Measurements from ENCODE around the gene RAPGEF5.

RAPGEF5 gene

DNA sequence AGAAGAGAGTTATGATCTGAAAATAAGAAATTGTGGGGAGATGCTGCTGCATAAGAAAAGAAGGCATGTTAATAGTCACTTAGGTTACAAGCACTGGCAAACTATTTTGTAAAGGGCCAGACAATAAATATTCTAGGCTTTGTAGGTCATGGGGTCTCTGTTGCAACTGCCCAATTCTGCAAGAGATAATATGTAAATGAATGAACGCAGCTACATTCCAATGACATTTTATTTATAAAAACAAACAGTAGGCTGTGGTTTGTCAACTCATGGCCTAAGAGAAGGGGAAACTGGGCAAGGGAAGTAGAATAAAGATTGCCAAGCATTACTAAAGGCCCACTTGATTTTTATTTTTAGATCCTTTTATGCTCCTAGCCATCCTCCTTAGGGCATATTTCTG lies 133.1 kb downstream of the RAPGEF5 start:
- Histone ChIP-seq H3K4me1 (ENCODE audit: control insufficient read depth, insufficient read depth, low read length, unreplicated experiment) (peaks cover 4% of the 10 kb centered on the region), H3K4me3 (ENCODE audit: low read depth, low read length) (no peak overlapping the region), H2AFZ (ENCODE audit: low read length, unreplicated experiment) (no peak overlapping the region), H3K27me3 (ENCODE audit: insufficient read depth, low read length) (no peaks in the 10 kb centered on the region), H3K79me2 (ENCODE audit: control insufficient read depth, insufficient read depth, low read length, unreplicated experiment) (no peaks in the 10 kb centered on the region), H3K36me3 (ENCODE audit: insufficient read depth, low read length) (no peaks in the 10 kb centered on the region), H3K27ac (ENCODE audit: low read depth, low read length) (no peak overlapping the region)

GRCh38 chr7:22220941-22221340 lies 136.0 kb downstream of the RAPGEF5 start:
- no peak overlapping the region for H3K4me3 ChIP-seq (ENCODE audit: low read depth, low read length)
- H3K36me3 ChIP-seq (ENCODE audit: insufficient read depth, low read length), result no peaks in the 10 kb centered on the region

DNA sequence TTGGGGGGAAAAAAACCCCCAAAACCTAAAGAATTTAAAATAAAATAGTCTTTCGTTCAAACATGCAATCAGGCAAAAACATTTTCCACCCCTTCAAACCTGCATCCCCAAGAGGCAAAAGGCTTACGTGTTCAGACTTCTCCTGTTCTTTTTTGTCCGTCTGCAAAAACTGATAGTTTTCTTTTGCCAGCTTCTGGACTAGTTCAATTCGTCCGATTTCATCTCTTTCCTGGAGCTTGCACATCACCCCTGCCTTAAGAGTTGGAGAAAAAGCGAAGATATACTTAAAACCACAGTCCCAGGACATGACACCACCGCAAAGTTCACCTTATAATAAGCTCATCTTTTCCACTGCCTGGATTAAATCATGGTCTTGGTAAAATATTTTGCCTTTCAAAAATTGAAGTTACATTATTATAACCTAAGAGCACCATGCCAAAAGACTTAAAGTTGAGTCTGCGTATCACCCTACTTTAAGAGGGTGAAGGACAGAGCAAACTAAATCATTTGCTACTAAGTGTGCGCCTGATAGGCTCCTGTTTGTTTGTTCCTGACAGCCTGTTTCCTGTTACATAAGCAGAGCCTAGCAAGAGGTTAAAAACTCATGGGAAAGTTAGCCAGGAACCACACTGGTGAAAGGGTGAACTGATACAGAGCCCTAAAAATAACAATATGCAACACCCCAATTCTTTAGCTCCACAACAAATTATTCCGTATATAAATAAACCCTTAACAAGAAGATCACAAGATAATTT lies 137.0 kb downstream of the RAPGEF5 start:
- Histone ChIP-seq H3K36me3 (ENCODE audit: insufficient read depth, low read length) (no peaks in the 10 kb centered on the region), H3K27ac (ENCODE audit: low read depth, low read length) (no peak overlapping the region), H3K4me3 (ENCODE audit: low read depth, low read length) (no peak overlapping the region), H3K79me2 (ENCODE audit: control insufficient read depth, insufficient read depth, low read length, unreplicated experiment) (no peaks in the 10 kb centered on the region), H3K27me3 (ENCODE audit: insufficient read depth, low read length) (no peaks in the 10 kb centered on the region), H2AFZ (ENCODE audit: low read length, unreplicated experiment) (no peak overlapping the region), H3K4me1 (ENCODE audit: control insufficient read depth, insufficient read depth, low read length, unreplicated experiment) (peaks cover 4% of the 10 kb centered on the region)

More at GRCh38 chr7:22220941-22221340, 136.0 kb downstream of the RAPGEF5 start:
- Histone ChIP-seq H3K4me1 (ENCODE audit: control insufficient read depth, insufficient read depth, low read length, unreplicated experiment) (peaks cover 4% of the 10 kb centered on the region), H3K27ac (ENCODE audit: low read depth, low read length) (no peak overlapping the region), H3K27me3 (ENCODE audit: insufficient read depth, low read length) (no peaks in the 10 kb centered on the region), H2AFZ (ENCODE audit: low read length, unreplicated experiment) (peak overlapping the region; percentile 80), H3K79me2 (ENCODE audit: control insufficient read depth, insufficient read depth, low read length, unreplicated experiment) (no peaks in the 10 kb centered on the region)

DNA sequence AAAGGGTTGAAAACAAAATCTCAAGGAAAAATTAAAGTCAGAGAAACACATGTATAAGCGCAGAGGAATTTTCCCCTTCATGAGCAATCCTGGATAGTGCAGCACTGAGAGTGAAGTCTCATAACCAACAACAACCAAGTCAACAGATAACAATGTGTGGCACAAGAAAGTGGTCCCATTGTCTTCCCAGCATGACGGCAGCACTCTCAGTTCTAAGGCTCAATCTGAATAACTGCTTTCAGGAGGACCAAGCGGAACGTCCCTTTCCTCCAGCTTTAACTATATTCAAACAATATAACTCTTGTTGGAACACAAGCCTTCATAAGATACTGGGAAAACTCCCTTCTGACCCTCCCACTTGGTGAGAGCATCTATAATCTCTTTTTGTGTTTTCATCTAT lies 137.9 kb downstream of the RAPGEF5 start:
- H2AFZ ChIP-seq (ENCODE audit: low read length, unreplicated experiment), result no peak overlapping the region
- no peaks in the 10 kb centered on the region for H3K79me2 ChIP-seq (ENCODE audit: control insufficient read depth, insufficient read depth, low read length, unreplicated experiment)
- no peak overlapping the region for H3K27ac ChIP-seq (ENCODE audit: low read depth, low read length)
- no peak overlapping the region for H3K4me3 ChIP-seq (ENCODE audit: low read depth, low read length)
- no peaks in the 10 kb centered on the region for H3K36me3 ChIP-seq (ENCODE audit: insufficient read depth, low read length)
- H3K4me1 ChIP-seq (ENCODE audit: control insufficient read depth, insufficient read depth, low read length, unreplicated experiment), result peaks cover 4% of the 10 kb centered on the region
- no peaks in the 10 kb centered on the region for H3K27me3 ChIP-seq (ENCODE audit: insufficient read depth, low read length)

DNA sequence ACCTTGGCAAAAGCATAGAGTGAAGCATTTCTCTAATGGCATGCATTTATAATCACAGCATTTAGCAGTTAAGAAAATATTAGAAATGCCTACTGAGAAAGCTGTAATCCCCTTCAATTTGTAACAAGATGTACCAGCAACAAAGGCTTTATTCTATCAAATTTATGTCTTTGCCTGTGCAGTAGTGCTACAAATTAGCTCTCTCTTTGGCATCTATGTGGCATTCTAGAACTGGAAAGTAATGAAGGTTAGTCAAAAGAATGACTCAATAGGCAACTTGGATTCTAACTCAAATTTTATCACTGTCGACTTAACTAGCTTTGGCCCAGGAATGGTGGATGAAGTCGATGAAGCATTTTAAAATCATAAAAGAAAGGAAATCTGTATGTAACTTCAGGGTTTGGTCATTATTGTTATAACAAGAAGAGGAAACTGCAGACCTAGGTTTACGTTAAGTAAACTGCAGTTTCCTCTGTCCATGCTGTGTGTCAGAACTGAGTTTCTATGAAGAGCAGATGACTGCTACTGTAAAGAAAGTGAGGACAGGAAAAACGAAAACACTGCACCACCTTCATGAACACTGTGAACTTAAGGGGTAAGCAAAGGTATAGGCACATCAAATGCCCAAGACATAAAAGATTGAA lies 140.0 kb downstream of the RAPGEF5 start:
- H2AFZ ChIP-seq (ENCODE audit: low read length, unreplicated experiment), result no peak overlapping the region
- no peaks in the 10 kb centered on the region for H3K27me3 ChIP-seq (ENCODE audit: insufficient read depth, low read length)
- peaks cover 4% of the 10 kb centered on the region for H3K4me1 ChIP-seq (ENCODE audit: control insufficient read depth, insufficient read depth, low read length, unreplicated experiment)
- no peaks in the 10 kb centered on the region for H3K36me3 ChIP-seq (ENCODE audit: insufficient read depth, low read length)
- H3K27ac ChIP-seq (ENCODE audit: low read depth, low read length), result no peak overlapping the region
- no peak overlapping the region for H3K4me3 ChIP-seq (ENCODE audit: low read depth, low read length)
- no peaks in the 10 kb centered on the region for H3K79me2 ChIP-seq (ENCODE audit: control insufficient read depth, insufficient read depth, low read length, unreplicated experiment)

DNA sequence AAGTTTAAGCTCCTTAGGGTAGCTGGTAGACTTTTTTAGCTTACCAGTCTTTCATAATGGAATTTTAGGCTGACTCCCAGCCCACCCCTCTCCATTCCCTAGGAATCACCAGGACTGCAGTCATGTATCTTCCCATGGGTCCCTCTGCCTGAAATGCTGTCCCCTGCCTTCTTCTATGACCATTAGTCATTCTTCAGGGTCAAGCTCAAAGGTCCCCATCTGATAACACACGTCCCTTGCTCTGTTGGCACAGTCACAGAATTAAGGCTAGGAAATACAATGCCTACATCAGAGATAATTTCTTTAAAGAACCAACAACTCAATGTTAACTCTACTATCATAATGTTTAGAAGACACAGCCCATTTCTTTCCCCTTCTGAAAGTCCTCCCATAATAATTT lies 140.6 kb downstream of the RAPGEF5 start:
- Histone ChIP-seq H3K27me3 (ENCODE audit: insufficient read depth, low read length) (no peaks in the 10 kb centered on the region), H3K4me3 (ENCODE audit: low read depth, low read length) (no peak overlapping the region), H3K4me1 (ENCODE audit: control insufficient read depth, insufficient read depth, low read length, unreplicated experiment) (peaks cover 4% of the 10 kb centered on the region), H3K27ac (ENCODE audit: low read depth, low read length) (no peak overlapping the region), H3K36me3 (ENCODE audit: insufficient read depth, low read length) (no peaks in the 10 kb centered on the region), H3K79me2 (ENCODE audit: control insufficient read depth, insufficient read depth, low read length, unreplicated experiment) (no peaks in the 10 kb centered on the region), H2AFZ (ENCODE audit: low read length, unreplicated experiment) (no peak overlapping the region)

DNA sequence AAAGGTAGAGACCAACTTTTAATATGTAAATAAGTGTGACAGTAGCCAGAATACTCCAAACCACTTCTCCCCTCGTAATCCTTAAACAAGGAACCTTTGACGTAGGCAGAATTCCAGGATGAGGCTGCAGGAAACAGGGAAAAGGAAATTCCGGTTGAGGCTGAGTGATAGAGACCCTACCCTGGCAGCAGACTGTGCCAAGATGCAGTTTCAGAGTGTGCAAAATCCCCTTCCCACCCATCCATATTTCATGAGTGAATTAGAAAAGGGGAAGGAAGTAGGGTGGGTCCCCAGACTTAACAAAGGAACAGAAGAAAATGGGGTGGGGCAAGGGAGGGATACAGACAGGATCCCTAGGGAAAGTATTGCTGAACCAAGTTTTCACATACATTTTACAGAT lies 143.0 kb downstream of the RAPGEF5 start:
- Histone ChIP-seq H3K4me3 (ENCODE audit: low read depth, low read length) (no peak overlapping the region), H3K27ac (ENCODE audit: low read depth, low read length) (no peak overlapping the region), H3K79me2 (ENCODE audit: control insufficient read depth, insufficient read depth, low read length, unreplicated experiment) (no peaks in the 10 kb centered on the region), H2AFZ (ENCODE audit: low read length, unreplicated experiment) (no peak overlapping the region), H3K36me3 (ENCODE audit: insufficient read depth, low read length) (no peaks in the 10 kb centered on the region), H3K4me1 (ENCODE audit: control insufficient read depth, insufficient read depth, low read length, unreplicated experiment) (no peaks in the 10 kb centered on the region), H3K27me3 (ENCODE audit: insufficient read depth, low read length) (no peaks in the 10 kb centered on the region)

GRCh38 chr7:22213081-22213480 lies 143.9 kb downstream of the RAPGEF5 start:
- no peaks in the 10 kb centered on the region for H3K79me2 ChIP-seq (ENCODE audit: control insufficient read depth, insufficient read depth, low read length, unreplicated experiment)
- no peak overlapping the region for H2AFZ ChIP-seq (ENCODE audit: low read length, unreplicated experiment)
- H3K4me1 ChIP-seq (ENCODE audit: control insufficient read depth, insufficient read depth, low read length, unreplicated experiment), result no peaks in the 10 kb centered on the region
- no peaks in the 10 kb centered on the region for H3K36me3 ChIP-seq (ENCODE audit: insufficient read depth, low read length)
- no peak overlapping the region for H3K27ac ChIP-seq (ENCODE audit: low read depth, low read length)
- no peak overlapping the region for H3K4me3 ChIP-seq (ENCODE audit: low read depth, low read length)
- H3K27me3 ChIP-seq (ENCODE audit: insufficient read depth, low read length), result no peaks in the 10 kb centered on the region

GRCh38 chr7:22210967-22211366 lies 146.0 kb downstream of the RAPGEF5 start:
- H3K27ac ChIP-seq (ENCODE audit: low read depth, low read length), result no peak overlapping the region
- no peak overlapping the region for H2AFZ ChIP-seq (ENCODE audit: low read length, unreplicated experiment)
- H3K79me2 ChIP-seq (ENCODE audit: control insufficient read depth, insufficient read depth, low read length, unreplicated experiment), result no peaks in the 10 kb centered on the region
- no peak overlapping the region for H3K4me3 ChIP-seq (ENCODE audit: low read depth, low read length)
- H3K27me3 ChIP-seq (ENCODE audit: insufficient read depth, low read length), result no peaks in the 10 kb centered on the region
- H3K4me1 ChIP-seq (ENCODE audit: control insufficient read depth, insufficient read depth, low read length, unreplicated experiment), result no peaks in the 10 kb centered on the region
- H3K36me3 ChIP-seq (ENCODE audit: insufficient read depth, low read length), result no peaks in the 10 kb centered on the region

DNA sequence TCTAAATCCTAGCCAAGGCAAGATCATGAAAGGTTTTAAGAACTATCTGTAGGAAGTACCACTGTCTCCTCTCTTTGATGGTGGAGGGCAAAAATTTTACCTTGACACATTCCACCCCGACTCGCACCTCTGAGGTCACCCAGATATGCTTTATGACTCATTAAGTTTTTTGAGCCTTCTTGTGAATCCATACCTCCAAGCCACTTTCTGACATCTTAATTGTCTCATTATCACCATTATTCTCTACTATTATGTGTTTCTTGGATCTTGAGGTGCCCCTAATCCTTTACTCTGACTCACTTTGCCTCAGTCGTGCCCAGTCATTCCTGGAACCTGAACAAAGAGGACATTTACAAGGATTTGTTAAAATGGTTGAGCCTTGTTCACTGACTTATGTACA lies 146.6 kb downstream of the RAPGEF5 start:
- H2AFZ ChIP-seq (ENCODE audit: low read length, unreplicated experiment), result no peak overlapping the region
- H3K27ac ChIP-seq (ENCODE audit: low read depth, low read length), result no peak overlapping the region
- H3K79me2 ChIP-seq (ENCODE audit: control insufficient read depth, insufficient read depth, low read length, unreplicated experiment), result no peaks in the 10 kb centered on the region
- H3K4me1 ChIP-seq (ENCODE audit: control insufficient read depth, insufficient read depth, low read length, unreplicated experiment), result no peaks in the 10 kb centered on the region
- no peaks in the 10 kb centered on the region for H3K27me3 ChIP-seq (ENCODE audit: insufficient read depth, low read length)
- no peak overlapping the region for H3K4me3 ChIP-seq (ENCODE audit: low read depth, low read length)
- H3K36me3 ChIP-seq (ENCODE audit: insufficient read depth, low read length), result no peaks in the 10 kb centered on the region

DNA sequence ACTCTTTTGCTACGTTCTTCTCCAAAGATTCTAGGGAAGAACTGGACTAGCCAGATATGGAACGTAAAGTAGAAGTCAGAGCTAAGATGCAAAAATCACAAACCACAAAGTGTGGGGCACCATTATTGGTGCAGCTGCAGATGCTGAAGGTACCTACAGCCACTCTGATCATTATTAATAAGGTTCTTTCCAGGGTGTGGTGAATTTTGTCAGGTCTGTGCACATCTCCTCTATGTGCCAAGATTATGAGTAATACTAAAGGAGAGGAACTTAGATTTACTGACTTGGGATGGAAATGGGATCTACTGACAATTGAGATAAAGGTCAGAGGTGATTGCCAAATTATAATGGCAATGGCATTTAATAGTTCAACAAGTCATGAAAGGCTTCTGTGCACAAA lies 148.2 kb downstream of the RAPGEF5 start:
- Histone ChIP-seq H3K36me3 (ENCODE audit: insufficient read depth, low read length) (no peaks in the 10 kb centered on the region), H3K4me3 (ENCODE audit: low read depth, low read length) (no peak overlapping the region), H3K27me3 (ENCODE audit: insufficient read depth, low read length) (no peaks in the 10 kb centered on the region), H3K27ac (ENCODE audit: low read depth, low read length) (no peak overlapping the region), H3K79me2 (ENCODE audit: control insufficient read depth, insufficient read depth, low read length, unreplicated experiment) (no peaks in the 10 kb centered on the region), H3K4me1 (ENCODE audit: control insufficient read depth, insufficient read depth, low read length, unreplicated experiment) (no peaks in the 10 kb centered on the region), H2AFZ (ENCODE audit: low read length, unreplicated experiment) (no peak overlapping the region)

Measured in ACC112 (cell line).